HG03457 (cell line): ENCODE data around the gene ZBTB20.
A peak's percentile ranks its signal among the peaks of the same experiment; 100 is the strongest.

Experiments
- ATAC-seq: cut with Tn5 transposase; IDR thresholded peaks from one replicate; pipeline ENCODE4 v1.9.1; 2021; ENCODE audit warnings: moderate number of reproducible peaks; ENCODE audit not compliant: unreplicated experiment

Gene ZBTB20

DNA sequence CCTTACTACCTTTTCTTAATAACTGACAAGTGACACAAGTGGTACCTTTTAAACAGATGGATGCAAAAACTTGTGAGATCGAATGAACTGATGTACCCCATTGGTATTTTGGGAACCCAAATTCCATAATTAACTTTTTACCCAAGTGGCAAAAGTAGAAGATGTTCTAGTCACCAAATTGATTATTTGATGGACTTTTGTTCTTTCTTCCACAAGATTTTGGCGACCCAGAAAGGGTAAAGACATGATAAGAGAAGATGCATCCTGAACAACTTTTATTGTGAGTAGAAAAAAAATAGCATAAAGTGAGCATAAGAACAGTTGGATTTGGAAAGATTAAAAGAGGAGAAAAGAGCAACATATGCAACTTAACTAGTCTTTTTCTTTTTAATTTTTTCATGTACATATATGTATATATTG lies 693.7 kb downstream of the ZBTB20 start:
- ATAC-seq, result no peak

DNA sequence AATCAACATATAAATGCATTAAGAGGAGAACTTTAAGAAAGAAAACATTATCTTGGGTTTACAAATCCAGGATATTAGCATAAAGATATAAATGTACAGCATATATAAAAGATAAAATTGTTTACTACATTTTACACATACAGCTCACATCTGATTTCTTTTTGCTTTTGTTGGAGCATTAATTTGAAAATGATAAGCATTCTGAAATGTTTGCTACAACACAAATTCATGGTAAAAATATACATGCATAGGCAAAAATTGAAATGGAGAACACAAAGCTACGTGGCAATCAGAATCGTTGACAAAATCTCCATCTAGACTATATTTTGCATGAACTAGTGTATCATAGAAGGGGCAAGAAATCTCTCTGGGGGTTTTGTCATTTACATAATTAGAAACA lies 694.2 kb downstream of the ZBTB20 start:
- ATAC-seq, result no peak

DNA sequence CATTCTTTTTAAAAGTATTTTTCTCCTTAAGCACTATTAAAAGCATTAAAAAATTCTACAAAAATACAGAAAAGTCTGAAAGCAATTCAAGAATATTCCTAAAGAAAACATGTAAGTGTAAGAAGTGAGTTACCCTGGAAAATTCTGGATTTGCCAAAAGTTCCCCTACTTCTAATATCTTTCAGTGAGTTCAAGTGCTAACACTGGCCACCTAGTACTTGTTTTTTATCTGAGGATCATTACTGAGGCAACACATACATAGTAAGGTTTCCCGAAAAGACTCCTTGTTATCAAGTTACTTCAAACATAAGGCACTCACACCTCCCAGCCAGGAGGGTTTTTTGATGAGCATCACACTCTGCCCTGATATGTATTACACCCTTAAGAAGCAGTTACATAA lies 694.8 kb downstream of the ZBTB20 start:
- no peak for ATAC-seq

DNA sequence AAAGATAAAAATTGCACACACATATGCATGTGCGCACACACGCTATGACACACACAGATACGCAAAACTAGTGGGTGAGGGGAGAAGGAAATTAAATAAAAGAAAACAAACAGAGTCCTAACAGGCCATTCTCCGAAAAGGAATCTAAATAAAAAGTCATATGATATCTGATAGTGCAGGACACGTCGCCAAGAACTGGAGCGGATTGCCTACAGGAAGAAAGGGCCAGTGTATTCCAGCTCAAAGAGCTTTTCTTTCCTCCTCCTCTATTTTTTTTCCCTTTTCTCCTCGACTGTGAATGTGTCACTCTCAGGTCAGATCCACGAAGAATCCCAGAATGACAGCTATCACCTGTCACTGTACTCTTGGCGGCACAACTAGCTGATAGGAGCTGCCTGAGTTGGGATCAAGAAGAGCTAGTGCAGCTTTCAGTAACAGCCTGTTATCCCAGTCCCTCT lies 695.5 kb downstream of the ZBTB20 start:
- no peak for ATAC-seq

DNA sequence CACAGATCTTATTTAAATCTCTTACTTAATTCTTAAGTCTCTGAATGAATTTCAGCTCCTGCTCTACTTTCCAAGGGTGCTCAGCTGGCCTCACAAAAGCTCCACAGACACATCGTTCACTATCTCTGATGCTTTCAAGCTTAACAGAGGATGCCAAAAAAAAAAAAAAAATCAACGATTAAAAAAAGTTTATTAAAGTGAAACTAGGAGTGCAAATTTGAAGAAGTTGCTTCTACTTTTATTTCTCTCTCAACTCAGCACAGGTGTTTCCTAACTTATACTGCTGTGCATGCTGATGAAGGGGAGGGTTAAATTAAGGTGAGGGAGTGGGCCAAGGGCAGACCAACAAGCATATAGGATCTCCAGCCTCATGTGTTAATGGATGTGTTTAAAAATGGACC lies 696.0 kb downstream of the ZBTB20 start:
- ATAC-seq, result no peak

DNA sequence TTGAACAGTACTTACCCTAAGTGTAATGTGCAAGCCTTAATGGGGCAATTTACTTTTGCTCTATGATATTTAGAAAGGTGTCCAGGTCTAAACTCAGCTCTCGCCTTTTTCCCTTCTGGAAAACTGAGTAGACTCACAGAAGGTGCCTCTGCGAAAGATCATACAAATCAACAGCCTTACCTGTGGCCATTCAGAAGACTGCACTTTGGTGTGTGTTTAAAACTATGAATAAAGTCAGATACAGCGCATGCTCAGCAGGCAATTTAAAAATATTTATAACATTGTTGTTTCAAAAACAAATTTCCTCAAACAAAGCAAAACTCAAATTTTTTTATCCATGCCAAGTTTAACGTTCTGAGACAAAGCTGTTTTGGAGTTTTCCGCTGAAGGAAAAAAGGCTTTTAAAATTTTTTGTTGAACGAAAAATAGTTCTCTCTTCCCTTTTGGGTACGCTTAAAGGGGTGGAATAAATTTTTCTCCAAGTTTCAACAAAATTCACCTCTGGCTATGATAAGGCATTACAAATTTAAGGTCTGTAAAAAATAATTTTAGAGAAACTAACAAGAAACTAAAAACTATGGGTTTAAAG lies 697.0 kb downstream of the ZBTB20 start:
- ATAC-seq, result no peak

DNA sequence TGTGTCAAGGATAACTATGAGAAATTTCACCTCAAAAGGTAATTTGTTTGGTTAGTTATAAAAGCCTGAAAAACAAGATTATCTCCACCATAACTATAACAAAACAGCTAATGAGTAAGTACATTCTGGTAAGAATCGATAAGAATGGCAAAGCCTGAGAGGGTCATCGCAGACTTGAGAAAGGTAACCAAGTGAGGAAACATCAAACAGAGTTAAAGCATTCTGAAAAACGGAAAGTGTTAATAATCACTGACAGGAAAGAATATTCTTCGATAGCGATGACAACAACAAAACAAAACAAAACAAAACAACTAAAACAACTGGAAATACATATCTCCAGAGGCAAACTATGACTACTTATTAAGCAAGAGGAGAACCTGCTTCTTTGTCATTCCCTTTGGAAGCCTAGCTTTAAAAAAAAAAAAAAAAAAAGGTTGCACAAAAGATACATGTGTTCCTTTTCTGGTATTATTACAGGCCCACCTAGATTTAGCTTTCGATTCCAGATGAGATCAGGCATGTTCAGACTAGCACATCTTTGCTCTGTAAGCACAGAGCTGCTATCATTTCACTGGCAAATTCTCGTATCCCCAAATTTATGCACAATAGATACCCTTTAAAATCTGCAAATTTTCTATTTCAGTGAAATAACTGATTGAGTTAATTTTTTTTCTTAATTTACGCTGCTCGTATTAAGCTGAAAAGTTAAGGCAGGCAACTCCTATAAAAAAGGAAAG lies 697.6 kb downstream of the ZBTB20 start:
- no peak for ATAC-seq

DNA sequence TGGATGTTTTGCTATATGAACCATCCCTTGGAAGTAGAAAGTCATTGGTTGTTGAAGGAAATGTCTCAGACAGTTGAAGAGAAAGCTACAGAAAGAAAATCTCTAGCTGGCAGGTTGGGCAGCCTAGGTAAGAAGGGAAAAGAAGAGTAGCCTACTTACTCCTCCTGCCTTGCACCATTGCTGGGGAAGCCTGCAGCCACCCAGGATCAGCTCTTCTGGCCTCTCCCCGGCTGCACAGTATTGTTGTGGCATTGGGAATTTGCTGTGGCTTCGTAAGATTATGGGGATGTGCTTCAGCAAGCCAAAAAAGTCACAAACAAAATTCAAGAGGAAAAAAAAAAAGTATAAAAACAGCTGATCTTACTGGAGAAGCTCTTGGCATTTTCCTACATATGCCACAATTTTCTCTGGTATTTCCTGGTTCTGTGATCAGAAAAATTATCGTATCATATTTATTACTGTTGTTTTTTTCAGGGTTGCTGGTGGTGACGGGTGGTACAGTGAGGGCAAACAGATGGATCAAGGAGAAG lies 699.1 kb downstream of the ZBTB20 start:
- ATAC-seq, result no peak

DNA sequence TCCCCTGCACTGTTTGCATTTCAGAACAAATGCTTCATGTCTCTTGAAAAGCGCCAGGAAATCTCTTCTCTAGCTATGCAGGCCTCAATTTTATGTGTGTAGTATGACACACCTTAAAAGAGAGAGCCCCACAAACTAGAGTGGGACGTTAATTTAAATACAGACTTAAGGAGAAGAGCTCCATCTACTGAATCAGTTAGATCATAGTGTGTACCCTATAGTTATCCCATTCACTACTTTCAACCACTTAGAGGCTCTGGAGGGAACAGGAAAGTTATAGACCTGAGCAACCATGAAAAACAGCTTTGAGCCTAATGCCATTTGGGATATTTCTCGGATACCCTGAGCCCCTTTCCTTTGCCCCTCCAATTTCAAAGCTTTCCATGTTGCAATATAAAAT lies 699.5 kb downstream of the ZBTB20 start:
- peak; percentile 37 for ATAC-seq

DNA sequence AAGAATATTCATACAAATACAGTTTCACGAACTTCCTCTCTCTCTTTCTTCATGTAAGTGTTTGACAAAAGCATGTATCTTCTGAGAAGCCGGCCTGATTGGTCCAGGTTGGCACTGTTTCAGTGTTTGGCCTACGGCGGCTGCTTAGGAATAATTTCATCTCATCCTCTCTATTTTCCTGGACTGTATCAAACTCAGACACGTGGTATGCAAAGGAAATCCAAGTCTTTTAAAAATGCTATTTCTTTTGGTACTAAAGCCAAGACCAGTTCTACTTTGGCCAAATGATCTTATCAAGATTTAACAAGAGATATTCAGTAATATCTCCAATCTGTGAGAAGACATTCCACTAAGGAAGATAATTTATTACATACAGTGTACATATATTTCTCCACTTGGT lies 700.5 kb downstream of the ZBTB20 start:
- no peak for ATAC-seq

DNA sequence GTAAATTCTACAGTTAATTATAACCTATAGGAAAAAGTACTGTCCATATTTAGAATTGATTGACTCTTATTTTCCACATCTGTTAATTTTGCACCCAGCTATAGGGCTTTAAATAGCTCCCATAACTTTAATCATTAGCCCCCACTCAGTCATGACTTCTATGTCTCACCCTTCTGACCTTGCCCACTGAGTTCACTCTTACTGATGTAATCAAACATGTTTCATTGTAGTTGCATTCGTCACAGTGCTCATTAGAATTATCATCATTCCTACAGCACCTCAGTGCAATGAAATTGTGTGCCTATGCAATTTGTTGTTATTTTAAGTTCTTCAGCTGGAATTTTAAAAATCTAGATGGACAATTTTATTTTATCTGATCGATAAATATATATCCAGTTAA lies 701.9 kb downstream of the ZBTB20 start:
- ATAC-seq, result no peak

DNA sequence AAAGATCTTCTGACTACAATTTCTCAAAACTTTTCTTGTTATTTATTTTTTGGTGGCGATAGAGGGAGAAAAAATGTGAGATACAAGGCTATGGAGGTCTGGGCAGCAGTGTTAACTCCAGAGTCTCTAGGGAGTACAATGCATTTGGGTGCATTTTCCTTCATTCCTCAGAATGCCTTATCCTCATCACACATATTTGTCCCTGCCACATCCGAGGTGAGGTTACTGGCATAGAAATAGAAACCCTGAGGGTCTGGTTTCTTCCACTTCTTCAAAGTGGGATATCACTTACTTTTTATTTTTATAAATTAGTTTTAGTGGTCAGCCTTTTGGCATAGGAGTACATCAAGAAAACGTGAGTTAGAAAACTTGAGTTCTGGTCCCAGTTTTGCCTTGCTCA lies 702.9 kb downstream of the ZBTB20 start:
- ATAC-seq, result no peak

DNA sequence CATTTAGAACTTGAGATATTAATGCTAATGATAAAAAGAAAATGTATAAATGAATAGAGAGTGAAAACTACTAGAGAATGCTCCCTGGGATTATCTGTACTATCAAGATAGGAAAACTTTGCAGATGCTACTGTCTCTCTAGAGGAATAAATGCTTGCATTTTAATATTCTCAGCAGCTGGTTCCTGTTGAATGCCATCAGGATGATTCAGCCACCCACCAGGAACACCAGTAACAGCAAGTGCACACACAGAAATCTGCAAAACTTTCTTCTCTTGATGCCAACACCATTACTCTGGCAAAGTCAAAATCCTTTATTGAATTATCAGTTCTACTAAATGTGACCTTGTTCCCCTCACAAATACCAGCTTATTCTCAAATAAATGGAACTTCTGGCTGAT lies 704.8 kb downstream of the ZBTB20 start:
- ATAC-seq, result no peak

DNA sequence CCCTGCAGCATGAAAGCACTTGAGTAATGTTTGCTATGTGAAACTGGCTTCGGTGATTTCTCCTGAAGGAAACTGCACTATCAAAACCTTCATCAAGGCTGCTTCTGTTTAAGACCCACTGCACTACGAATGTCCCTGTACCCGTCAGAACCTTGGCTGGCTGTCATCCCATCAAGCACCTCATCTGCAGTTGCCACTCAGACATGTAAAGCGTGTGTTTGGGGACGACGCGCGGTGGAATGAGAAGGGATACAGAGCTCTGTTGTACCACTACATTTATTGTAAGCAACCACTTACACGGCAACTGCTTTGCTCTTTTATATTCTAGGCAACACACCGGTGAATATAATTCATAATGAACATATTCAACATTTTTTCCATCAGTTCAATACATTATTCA lies 705.7 kb downstream of the ZBTB20 start:
- no peak for ATAC-seq

DNA sequence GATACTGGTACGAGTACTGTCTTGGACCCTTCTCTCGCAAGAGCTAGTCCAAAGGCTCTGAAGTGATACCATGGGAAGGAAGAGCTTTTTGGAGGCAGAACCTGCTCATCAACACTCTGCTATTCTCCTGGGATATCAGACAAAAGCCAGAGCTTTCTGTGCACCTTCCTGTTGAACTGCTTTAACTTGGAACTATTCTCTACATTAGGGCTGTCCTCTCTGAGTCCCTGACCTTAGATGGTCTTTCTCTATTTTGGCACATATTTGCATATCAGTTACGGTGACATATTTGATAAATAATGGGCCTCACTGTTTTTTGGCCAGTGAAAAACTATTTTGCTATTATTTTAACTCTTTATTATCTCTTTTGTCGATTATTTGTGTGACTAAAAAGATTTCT lies 706.4 kb downstream of the ZBTB20 start:
- no peak for ATAC-seq

DNA sequence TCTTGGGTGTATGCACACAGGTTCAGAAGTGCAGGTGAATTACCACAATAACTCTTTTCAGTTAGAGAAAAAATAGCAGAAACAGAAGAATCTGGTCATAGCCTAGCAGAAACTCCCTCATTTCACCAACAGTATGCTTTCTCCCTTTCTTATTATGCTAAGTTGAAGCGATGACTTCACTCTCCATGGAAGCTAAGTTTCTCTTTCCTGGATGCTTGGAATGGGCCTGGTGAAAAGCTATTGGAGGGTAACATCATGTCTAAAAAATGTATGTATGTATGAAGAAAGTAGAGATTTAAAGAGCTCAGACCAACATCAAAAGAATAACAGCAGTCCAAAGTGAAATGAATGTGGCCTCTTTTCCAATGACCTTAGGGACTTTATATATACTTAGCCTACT lies 707.8 kb downstream of the ZBTB20 start:
- no peak for ATAC-seq

DNA sequence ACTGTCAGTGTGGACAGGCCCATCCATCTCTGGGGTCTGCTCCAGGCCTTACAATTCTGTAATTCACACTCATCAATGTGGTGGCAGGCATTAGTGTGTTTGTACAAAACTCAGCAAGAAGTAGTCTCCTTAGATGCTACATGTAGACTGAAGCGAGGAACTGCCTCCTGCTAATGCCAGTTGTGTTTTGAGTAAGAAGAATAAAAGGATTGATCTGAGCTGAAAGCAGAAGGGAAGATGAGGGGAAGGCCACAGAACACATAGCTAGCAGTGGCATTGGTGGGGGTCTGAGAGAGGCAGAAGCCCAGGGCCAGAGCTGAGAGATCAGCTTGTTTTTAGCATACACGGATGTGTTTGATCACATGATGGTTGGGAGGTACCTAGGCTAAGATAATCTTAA lies 709.2 kb downstream of the ZBTB20 start:
- no peak for ATAC-seq

DNA sequence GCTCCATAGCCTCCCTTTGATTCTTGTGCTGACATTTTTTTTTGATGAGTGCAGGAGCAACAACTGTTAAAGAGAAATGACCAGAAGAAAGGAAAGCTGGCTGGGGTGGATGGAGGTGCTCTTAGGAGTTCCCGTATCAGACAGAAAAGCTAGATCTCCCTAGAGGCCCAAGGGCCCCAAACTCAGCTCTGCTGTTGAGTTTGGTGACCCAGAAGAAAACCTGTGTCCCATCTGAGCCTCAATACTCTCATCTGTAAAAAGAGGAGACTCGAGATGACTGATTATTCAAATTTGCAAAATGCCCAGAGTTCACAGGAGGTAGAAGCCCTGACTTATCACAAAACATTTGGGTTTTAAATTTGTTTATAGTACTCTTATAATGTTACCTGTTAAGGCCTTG lies 710.9 kb downstream of the ZBTB20 start:
- ATAC-seq, result no peak

DNA sequence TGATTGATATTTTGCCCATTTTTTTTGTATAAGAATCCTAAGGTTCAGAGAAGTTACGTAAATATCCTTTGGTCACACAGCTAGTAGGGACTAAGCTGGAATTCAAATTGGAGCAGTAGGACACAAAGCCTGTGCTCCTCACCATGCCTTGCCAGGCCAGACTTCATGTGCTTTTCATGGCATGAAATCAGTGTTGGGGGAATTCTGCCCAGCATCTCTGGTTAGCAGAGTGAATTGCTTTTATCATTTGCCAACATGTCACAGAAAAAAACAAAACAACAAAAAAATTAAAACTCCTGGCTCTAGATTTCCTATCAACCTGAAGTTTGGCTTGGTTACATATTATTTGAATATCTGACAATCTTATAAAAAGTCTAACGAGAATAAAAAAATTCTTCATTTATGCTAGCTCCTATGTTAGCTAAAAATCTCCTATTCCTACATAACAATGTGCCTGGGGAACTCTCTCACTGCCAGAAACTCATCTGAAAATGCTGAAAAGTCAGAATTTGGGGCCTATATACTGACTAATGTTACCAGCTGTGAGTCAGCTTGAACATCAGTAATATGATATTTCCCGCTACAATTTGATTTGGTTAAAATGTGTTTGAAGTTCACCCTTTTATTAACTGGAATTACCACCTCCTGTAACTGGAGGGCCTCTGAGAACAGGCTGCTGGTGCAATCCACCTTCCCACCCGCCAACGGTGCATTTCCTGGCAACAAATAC lies 711.5 kb downstream of the ZBTB20 start:
- no peak for ATAC-seq

DNA sequence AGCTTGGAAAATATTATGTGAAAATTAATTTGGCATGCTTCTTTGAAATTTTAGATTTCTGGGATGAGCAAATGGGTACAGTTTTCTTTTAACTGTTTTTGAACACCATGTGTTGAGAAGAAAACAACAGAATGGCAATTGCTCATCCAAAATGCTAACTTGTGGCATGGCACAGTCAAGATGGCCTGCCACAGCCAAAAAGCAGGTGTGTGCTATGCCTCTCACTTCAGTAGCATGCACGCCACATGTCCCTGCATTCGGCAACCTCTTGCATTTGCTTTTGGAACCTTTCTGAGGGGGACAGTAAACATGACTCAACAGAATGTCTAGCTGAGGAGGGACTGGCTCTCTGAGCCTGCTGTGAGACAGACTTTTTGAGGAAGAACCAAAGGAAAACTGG lies 714.8 kb downstream of the ZBTB20 start:
- no peak for ATAC-seq

DNA sequence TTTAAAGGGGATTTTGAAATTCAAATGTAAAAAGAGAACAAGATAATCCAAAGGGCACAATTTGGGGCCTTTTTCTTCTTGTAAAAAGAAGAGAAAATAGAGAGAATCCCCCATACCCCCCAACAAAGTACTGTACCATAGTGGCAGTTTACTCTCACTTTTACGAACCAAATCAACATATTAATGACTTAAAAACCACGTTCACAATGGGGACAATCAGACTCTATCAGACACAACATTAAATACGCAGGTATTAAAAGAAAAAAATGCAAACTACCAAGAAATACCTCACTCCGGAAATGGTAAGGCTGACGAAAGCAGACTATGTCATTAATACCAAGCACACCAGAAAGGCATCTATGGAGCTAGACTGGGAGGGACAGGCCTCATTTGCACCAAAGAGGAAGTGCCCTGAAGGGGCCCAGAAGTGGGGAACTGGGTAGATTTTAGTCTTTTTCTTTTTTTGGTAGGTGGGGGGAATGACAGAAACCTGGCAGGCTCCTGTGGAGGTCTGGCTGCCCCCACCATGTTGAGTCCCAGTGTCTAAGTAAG lies 719.0 kb downstream of the ZBTB20 start:
- peak; percentile 94 for ATAC-seq
